Stomach (tissue), 4 donors: ENCODE data around the gene DLEC1.

Experiments
- POLR2A ChIP-seq, 4 donors: fragments of 450-650 bp; IDR thresholded peaks; one replicate each; pipeline ENCODE4 v1.6.1; 2016; ENCODE audit warnings: antibody characterized with exemption in 4 of 4, control low read depth in 2 of 4, mild to moderate bottlenecking in 1 of 4, moderate library complexity in 1 of 4
- POLR2AphosphoS5 ChIP-seq, 3 donors: sonication (generic); formaldehyde crosslinking; IDR thresholded peaks; one replicate each; pipeline ENCODE4 v1.6.1; 2016; ENCODE audit warnings: antibody characterized with exemption in 3 of 3
- TF ChIP-seq, protein P1 (sequence below), 7 experiments: fragments of 450-650 bp in 4 of 7; fragments of 200-600 bp in 3 of 7; sonication (generic) in 3 of 7; IDR thresholded peaks; one replicate each; pipeline ENCODE4 v1.5.1; 2016 to 2019; ENCODE audit warnings: antibody characterized with exemption in 7 of 7, control low read depth in 2 of 7, mild to moderate bottlenecking in 1 of 7

DNA sequence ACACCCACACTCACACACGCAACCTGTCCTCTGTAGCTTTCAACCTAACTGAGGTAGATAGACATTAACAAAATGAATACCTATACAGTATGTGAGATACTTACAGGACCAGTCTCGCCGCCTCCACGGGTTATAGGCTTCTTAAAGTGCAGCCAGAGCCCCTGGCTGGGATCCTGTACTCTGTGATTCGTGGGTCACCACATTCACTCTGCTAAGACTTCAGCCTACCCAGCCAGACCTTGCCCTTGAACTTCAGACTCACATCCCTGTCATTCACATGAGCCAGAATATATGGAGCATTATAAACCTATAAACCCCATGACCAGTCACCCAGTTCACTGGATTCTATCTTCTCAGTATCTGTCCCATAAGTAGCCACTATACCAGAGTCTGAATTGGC lies 1.4 kb downstream of the DLEC1 start:
- TF ChIP-seq, protein P1, sequence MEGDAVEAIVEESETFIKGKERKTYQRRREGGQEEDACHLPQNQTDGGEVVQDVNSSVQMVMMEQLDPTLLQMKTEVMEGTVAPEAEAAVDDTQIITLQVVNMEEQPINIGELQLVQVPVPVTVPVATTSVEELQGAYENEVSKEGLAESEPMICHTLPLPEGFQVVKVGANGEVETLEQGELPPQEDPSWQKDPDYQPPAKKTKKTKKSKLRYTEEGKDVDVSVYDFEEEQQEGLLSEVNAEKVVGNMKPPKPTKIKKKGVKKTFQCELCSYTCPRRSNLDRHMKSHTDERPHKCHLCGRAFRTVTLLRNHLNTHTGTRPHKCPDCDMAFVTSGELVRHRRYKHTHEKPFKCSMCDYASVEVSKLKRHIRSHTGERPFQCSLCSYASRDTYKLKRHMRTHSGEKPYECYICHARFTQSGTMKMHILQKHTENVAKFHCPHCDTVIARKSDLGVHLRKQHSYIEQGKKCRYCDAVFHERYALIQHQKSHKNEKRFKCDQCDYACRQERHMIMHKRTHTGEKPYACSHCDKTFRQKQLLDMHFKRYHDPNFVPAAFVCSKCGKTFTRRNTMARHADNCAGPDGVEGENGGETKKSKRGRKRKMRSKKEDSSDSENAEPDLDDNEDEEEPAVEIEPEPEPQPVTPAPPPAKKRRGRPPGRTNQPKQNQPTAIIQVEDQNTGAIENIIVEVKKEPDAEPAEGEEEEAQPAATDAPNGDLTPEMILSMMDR (IDR thresholded peaks at IDR 0.05): no peak
- TF ChIP-seq POLR2AphosphoS5 (IDR thresholded peaks at IDR 0.05) (no peak), POLR2A (IDR thresholded peaks at IDR 0.05) (no peak)
